HG02763 (cell line): Measurements from ENCODE around the gene TMEM198.

Experiments
- ATAC-seq: cut with Tn5 transposase; IDR thresholded peaks from one replicate; pipeline ENCODE4 v1.9.1; 2021; ENCODE audit warnings: mild to moderate bottlenecking, moderate library complexity; ENCODE audit not compliant: unreplicated experiment

TMEM198 gene

GRCh38 chr2:219543596-219544358 lies at the start of gene TMEM198, which contains the start of gene CHPF:
Gene TMEM198 (plus strand): TSS chr2:219544028. CDS start chr2:219544728, 700 bp downstream.
Gene CHPF (minus strand): TSS chr2:219543809. CDS start chr2:219543538, 271 bp downstream.
- peak; percentile 80 for ATAC-seq

GRCh38 chr2:219494952-219495530 lies 48.8 kb upstream of the TMEM198 start:
- no peak for ATAC-seq

GRCh38 chr2:219495531-219496122 lies 48.2 kb upstream of the TMEM198 start:
- ATAC-seq = no peak

GRCh38 chr2:219496247-219496824 lies 47.5 kb upstream of the TMEM198 start:
- no peak for ATAC-seq

- ATAC-seq = no peak
These were observed 46.9 kb upstream of the TMEM198 start for GRCh38 chr2:219496825-219497494.

- ATAC-seq = no peak
These were observed 46.1 kb upstream of the TMEM198 start for GRCh38 chr2:219497495-219498279.

GRCh38 chr2:219498280-219499057 lies 45.4 kb upstream of the TMEM198 start, which contains the start of gene GMPPA:
Gene GMPPA (plus strand): TSS chr2:219498891. CDS start chr2:219499976, 1,085 bp downstream.
- ATAC-seq = peak; percentile 91

- ATAC-seq = no peak
These were observed 44.8 kb upstream of the TMEM198 start for GRCh38 chr2:219499058-219499307.

- no peak for ATAC-seq
These were observed 44.3 kb upstream of the TMEM198 start for GRCh38 chr2:219499555-219499954.

- ATAC-seq = no peak
These were observed 43.7 kb upstream of the TMEM198 start for GRCh38 chr2:219500135-219500534.

GRCh38 chr2:219501849-219502248 lies 42.0 kb upstream of the TMEM198 start:
- no peak for ATAC-seq

GRCh38 chr2:219502618-219503017 lies 41.2 kb upstream of the TMEM198 start:
- no peak for ATAC-seq

GRCh38 chr2:219505585-219505984 lies 38.2 kb upstream of the TMEM198 start:
- no peak for ATAC-seq

GRCh38 chr2:219506153-219506801 lies 37.6 kb upstream of the TMEM198 start:
- no peak for ATAC-seq

GRCh38 chr2:219506802-219507526 lies 36.9 kb upstream of the TMEM198 start:
- no peak for ATAC-seq

- no peak for ATAC-seq
These were observed 36.0 kb upstream of the TMEM198 start for GRCh38 chr2:219507581-219508443.

GRCh38 chr2:219508444-219508734 lies 35.4 kb upstream of the TMEM198 start:
- no peak for ATAC-seq
